ENCODE measurements around the gene GMEB2.
"Not testable (repeated sequence)": the region's sequence is repeated elsewhere in the genome, so short reads cannot be mapped to it uniquely, and the experiment has no call there.

Gene GMEB2

GRCh38 chr20:63626424-63627128 lies at the start of gene GMEB2:
TSS of gene GMEB2 (minus strand) at chr20:63627101. CDS start at chr20:63619397, 7,704 bp downstream.
- no peak for DNase-seq

GRCh38 chr20:63675681-63676368 lies 48.9 kb upstream of the GMEB2 start:
- no peak for DNase-seq

GRCh38 chr20:63673951-63674350 lies 47.0 kb upstream of the GMEB2 start:
- no peak for DNase-seq

GRCh38 chr20:63672666-63673065 lies 45.8 kb upstream of the GMEB2 start:
- DNase-seq: no peak

GRCh38 chr20:63671695-63672094 lies 44.8 kb upstream of the GMEB2 start:
- not testable (repeated sequence) for DNase-seq

- DNase-seq: no peak
These were observed 41.5 kb upstream of the GMEB2 start for GRCh38 chr20:63668351-63668750.

GRCh38 chr20:63667858-63668257 lies 41.0 kb upstream of the GMEB2 start:
- DNase-seq: no peak

- no peak for DNase-seq
These were observed 38.8 kb upstream of the GMEB2 start for GRCh38 chr20:63665708-63666107.

GRCh38 chr20:63664861-63665594 lies 38.1 kb upstream of the GMEB2 start:
- no peak for DNase-seq

GRCh38 chr20:63664143-63664851 lies 37.4 kb upstream of the GMEB2 start:
- DNase-seq: no peak

- no peak for DNase-seq
These were observed 36.6 kb upstream of the GMEB2 start for GRCh38 chr20:63663332-63664066.

GRCh38 chr20:63662813-63663189 lies 35.9 kb upstream of the GMEB2 start:
- no peak for DNase-seq

GRCh38 chr20:63661959-63662812 lies 35.3 kb upstream of the GMEB2 start:
- no peak for DNase-seq

GRCh38 chr20:63661108-63661507 lies 34.2 kb upstream of the GMEB2 start:
- DNase-seq: no peak

- no peak for DNase-seq
These were observed 33.7 kb upstream of the GMEB2 start for GRCh38 chr20:63660622-63661021.

GRCh38 chr20:63660174-63660573 lies 33.3 kb upstream of the GMEB2 start:
- DNase-seq: not testable (repeated sequence)

GRCh38 chr20:63659370-63659769 lies 32.5 kb upstream of the GMEB2 start:
- DNase-seq: no peak

- no peak for DNase-seq
These were observed 31.9 kb upstream of the GMEB2 start for GRCh38 chr20:63658749-63659187.

GRCh38 chr20:63657937-63658748 lies 31.2 kb upstream of the GMEB2 start, which contains the start of gene RTEL1:
TSS of gene RTEL1 (plus strand) at chr20:63658312. CDS start at chr20:63659403, 1,091 bp downstream.
- peak; percentile 84 for DNase-seq

- DNase-seq: no peak
These were observed 30.5 kb upstream of the GMEB2 start for GRCh38 chr20:63657260-63657936.

Measured in CD4-positive, alpha-beta T cell treated with Interleukin-15 for 1 hour (primary cell).